WTC11 (cell line): ENCODE data around the gene PHF12. TPM values are rescaled to one million over a fixed set of nuclear protein-coding genes. Genes with fewer than 3 reads are reported as not detected.

Experiments used
- ARID4B ChIP-seq: sonication (generic); formaldehyde crosslinking; IDR thresholded peaks from 2 replicates; pipeline ENCODE4 v1.8.0; 2023; ENCODE audit warnings: missing genetic modification reagents, mild to moderate bottlenecking, borderline replicate concordance
- ATF3 ChIP-seq: sonication (generic); formaldehyde crosslinking; conservative IDR thresholded peaks from 2 replicates; pipeline ENCODE4 v1.8.1; 2022; ENCODE audit warnings: mild to moderate bottlenecking, missing genetic modification reagents
- ATF6 ChIP-seq: sonication (generic); formaldehyde crosslinking; IDR thresholded peaks from 2 replicates; pipeline ENCODE4 v1.8.1; 2023; ENCODE audit warnings: mild to moderate bottlenecking, missing genetic modification reagents
- CTCF ChIP-seq: fragments of 200-600 bp; IDR thresholded peaks from 2 replicates; pipeline ENCODE4 v1.8.0; 2022; ENCODE audit warnings: antibody characterized with exemption
- E2F1 ChIP-seq: sonication (generic); formaldehyde crosslinking; IDR thresholded peaks from 2 replicates; pipeline ENCODE4 v1.8.0; 2022; ENCODE audit warnings: mild to moderate bottlenecking, missing genetic modification reagents
- E2F5 ChIP-seq: sonication (generic); formaldehyde crosslinking; IDR thresholded peaks from 2 replicates; pipeline ENCODE4 v1.8.1; 2022; ENCODE audit warnings: mild to moderate bottlenecking, moderate library complexity, missing genetic modification reagents
- FOXP4 ChIP-seq: sonication (generic); formaldehyde crosslinking; IDR thresholded peaks from 2 replicates; pipeline ENCODE4 v1.8.0; 2022; ENCODE audit warnings: mild to moderate bottlenecking, missing genetic modification reagents
- GRHL2 ChIP-seq: fragments of 250-450 bp; sonication (Bioruptor Pico); IDR thresholded peaks from 2 replicates; pipeline ENCODE4 v1.8.0; 2022; ENCODE audit warnings: mild to moderate bottlenecking, moderate library complexity; ENCODE audit not compliant: insufficient replicate concordance, severe bottlenecking
- GTF2I ChIP-seq: fragments of 250-450 bp; sonication (Bioruptor Pico); conservative IDR thresholded peaks from 2 replicates; pipeline ENCODE4 v1.4.0; 2021; ENCODE audit warnings: mild to moderate bottlenecking
- HMGA2 ChIP-seq: fragments of 250-450 bp; sonication (Bioruptor Pico); IDR thresholded peaks from 2 replicates; pipeline ENCODE4 v1.4.0; 2021; ENCODE audit warnings: mild to moderate bottlenecking, moderate library complexity
- HMGXB4 ChIP-seq: sonication (generic); formaldehyde crosslinking; IDR thresholded peaks from 2 replicates; pipeline ENCODE4 v1.8.1; 2023; ENCODE audit warnings: mild to moderate bottlenecking, moderate library complexity, missing genetic modification reagents
- JUN ChIP-seq: sonication (generic); formaldehyde crosslinking; IDR thresholded peaks from 2 replicates; pipeline ENCODE4 v1.8.0; 2023; ENCODE audit warnings: mild to moderate bottlenecking, missing genetic modification reagents
- MAX ChIP-seq: sonication (generic); formaldehyde crosslinking; IDR thresholded peaks from 2 replicates; pipeline ENCODE4 v1.8.0; 2022; ENCODE audit warnings: mild to moderate bottlenecking, missing genetic modification reagents
- MYBL2 ChIP-seq: sonication (generic); formaldehyde crosslinking; IDR thresholded peaks from 2 replicates; pipeline ENCODE4 v1.8.1; 2023; ENCODE audit warnings: mild to moderate bottlenecking, moderate library complexity, missing genetic modification reagents
- NFYB ChIP-seq: sonication (generic); formaldehyde crosslinking; conservative IDR thresholded peaks from 2 replicates; pipeline ENCODE4 v1.8.0; 2022; ENCODE audit warnings: low read depth, missing genetic modification reagents
- PRRX2 ChIP-seq: fragments of 250-450 bp; sonication (Bioruptor Pico); IDR thresholded peaks from 2 replicates; pipeline ENCODE4 v1.8.0; 2021; ENCODE audit warnings: mild to moderate bottlenecking
- TEAD1 ChIP-seq: sonication (generic); formaldehyde crosslinking; IDR thresholded peaks from 2 replicates; pipeline ENCODE4 v1.8.0; 2022; ENCODE audit warnings: mild to moderate bottlenecking, missing genetic modification reagents
- USF2 ChIP-seq: sonication (generic); formaldehyde crosslinking; IDR thresholded peaks from 2 replicates; pipeline ENCODE4 v1.8.1; 2023; ENCODE audit warnings: mild to moderate bottlenecking, missing genetic modification reagents, moderate library complexity
- ZNF317 ChIP-seq: sonication (generic); formaldehyde crosslinking; IDR thresholded peaks from 2 replicates; pipeline ENCODE4 v1.8.1; 2023; ENCODE audit warnings: low read depth, mild to moderate bottlenecking, moderate library complexity, missing genetic modification reagents, borderline replicate concordance
- ZNF396 ChIP-seq: fragments of 250-450 bp; sonication (Bioruptor Pico); IDR thresholded peaks from 2 replicates; pipeline ENCODE4 v1.8.0; 2021; ENCODE audit warnings: mild to moderate bottlenecking, moderate library complexity, borderline replicate concordance
- ZNF423 ChIP-seq: fragments of 250-450 bp; sonication (Bioruptor Pico); IDR thresholded peaks from 2 replicates; pipeline ENCODE4 v2.1.2; 2022; ENCODE audit warnings: mild to moderate bottlenecking, moderate library complexity
- total RNA-seq: library from RNA; stranded (reverse); gene quantifications from 3 replicates; pipeline ENCODE4 v1.2.3, GENCODE V29; 2021

The PHF12 gene
- total RNA-seq, 1 experiment from 2014 or later = 69.8 TPM

GRCh38 chr17:28902819-28903545 is 48.3 kb downstream of the PHF12 start, which contains the start of gene DHRS13 (continued):
- TF ChIP-seq E2F1 (CRISPR knock-in tag) (no peak), CTCF (peak; percentile 100), MAX (CRISPR knock-in tag) (peak; percentile 65; the same call in 1 of the 2 replicates), HMGA2 (CRISPR knock-in tag) (no peak), TEAD1 (CRISPR knock-in tag) (peak; percentile 76; the same call in 1 of the 2 replicates), ZNF396 (CRISPR knock-in tag) (no peak), ZNF317 (no peak), FOXP4 (CRISPR knock-in tag) (peak; percentile 92; the same call in 1 of the 2 replicates), NFYB (CRISPR knock-in tag) (peak; percentile 42; the same call in 1 of the 2 replicates), GRHL2 (CRISPR knock-in tag) (no peak), ARID4B (CRISPR knock-in tag) (no peak; the same call in 1 of the 2 replicates), PRRX2 (CRISPR knock-in tag) (0 out of 2 replicates have a peak, but pooled peaks have one; percentile 45), ZNF423 (peak; percentile 49), HMGXB4 (CRISPR knock-in tag) (peak; percentile 100), ATF6 (CRISPR knock-in tag) (no peak), MYBL2 (CRISPR knock-in tag) (no peak; the same call in 1 of the 2 replicates), ATF3 (CRISPR knock-in tag) (no peak), USF2 (no peak), E2F5 (CRISPR knock-in tag) (peak; percentile 91), GTF2I (CRISPR knock-in tag) (no peak), JUN (CRISPR knock-in tag) (0 out of 2 replicates have a peak, but pooled peaks have one; percentile 7)
